HG03135 (cell line): ENCODE data around the gene OR2T8.

Source experiments
- ATAC-seq: cut with Tn5 transposase; IDR thresholded peaks from one replicate; pipeline ENCODE4 v1.9.1; 2021; ENCODE audit warnings: mild to moderate bottlenecking, moderate library complexity; ENCODE audit not compliant: unreplicated experiment

Gene OR2T8

DNA sequence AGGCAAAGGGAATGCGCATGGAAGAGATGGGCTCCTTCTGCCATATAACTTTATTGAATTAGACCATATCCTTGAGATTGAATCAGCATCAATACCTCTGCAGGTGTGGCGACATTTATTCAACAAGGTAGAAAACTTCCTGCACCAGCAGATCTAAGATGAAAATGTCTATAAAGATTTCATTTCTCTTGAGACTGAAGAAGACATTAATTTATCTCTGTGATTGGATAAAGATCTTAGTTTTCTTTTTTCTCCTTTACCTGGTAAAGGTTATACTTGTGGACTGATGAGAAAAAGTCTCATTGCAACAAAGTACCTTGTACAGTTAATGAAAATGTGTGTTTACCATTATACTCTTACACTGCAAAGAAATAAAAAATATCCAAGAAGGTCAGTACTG, at the start of gene OR2T8:
OR2T8 (plus strand) TSS at position 301 of the 400 bp plus-strand sequence. CDS start 766 bp downstream, outside the sequence.
- ATAC-seq: no peak

- no peak for ATAC-seq
Measured at GRCh38 chr1:247883346-247883745, 36.7 kb upstream of the OR2T8 start.

DNA sequence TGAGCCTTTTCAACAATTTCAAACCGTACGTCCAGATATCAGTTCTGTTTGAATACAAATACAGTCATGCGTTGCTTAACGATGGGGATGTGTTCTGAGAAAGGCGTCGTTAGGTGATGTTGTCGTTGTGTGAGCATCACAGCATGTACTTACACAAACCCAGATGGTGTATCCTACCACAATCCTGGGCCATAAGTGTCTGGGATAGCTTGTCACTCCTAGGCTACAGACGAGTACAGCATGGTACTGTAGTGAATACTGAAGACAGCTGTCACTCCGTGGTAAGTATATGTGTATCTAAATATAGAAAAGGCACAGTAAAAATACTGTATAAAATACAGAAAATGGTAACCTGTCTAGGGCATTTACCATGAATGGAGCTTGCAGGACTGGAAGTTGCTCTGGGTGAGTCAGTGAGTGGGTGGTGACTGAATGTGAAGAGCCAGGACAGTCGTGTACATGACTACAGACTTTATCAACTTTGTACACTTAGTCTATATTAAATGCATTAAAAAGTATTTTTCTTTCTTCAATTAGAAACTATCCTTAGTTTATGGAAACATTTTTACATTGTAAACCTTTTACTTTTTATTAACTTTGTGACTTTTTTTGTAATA, 35.1 kb upstream of the OR2T8 start:
- no peak for ATAC-seq

DNA sequence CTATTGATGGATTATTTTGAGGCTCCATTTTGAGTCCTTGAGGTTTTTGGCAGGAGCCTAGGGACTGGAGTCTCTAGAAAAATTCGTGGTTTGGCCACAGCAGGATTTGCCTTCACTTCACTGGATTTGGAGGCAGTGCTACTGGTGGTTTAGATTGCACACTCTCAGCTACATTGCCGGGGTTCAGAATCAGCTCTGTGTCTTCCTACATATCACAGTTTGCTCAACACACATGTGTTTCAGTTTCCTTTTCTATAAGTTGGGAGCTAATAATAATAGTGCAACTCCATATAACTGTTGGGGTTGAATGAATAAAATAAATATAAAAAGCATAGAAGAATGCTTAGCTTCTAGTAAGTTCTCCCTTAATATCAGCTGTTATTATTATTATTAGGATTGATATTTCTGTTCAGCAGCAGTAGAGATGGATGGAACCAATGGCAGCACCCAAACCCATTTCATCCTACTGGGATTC, 24.9 kb upstream of the OR2T8 start, which contains the start of gene OR2W3:
OR2W3 (plus strand) TSS at position 425 of the 475 bp plus-strand sequence; CDS start at position 425, 0 bp downstream.
- no peak for ATAC-seq

DNA sequence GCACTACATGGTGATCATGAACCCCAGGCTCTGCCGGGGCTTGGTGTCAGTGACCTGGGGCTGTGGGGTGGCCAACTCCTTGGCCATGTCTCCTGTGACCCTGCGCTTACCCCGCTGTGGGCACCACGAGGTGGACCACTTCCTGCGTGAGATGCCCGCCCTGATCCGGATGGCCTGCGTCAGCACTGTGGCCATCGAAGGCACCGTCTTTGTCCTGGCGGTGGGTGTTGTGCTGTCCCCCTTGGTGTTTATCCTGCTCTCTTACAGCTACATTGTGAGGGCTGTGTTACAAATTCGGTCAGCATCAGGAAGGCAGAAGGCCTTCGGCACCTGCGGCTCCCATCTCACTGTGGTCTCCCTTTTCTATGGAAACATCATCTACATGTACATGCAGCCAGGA, 24.1 kb upstream of the OR2T8 start:
- ATAC-seq: no peak

GRCh38 chr1:247904122-247904521, 15.9 kb upstream of the OR2T8 start:
- no peak for ATAC-seq

GRCh38 chr1:247905181-247905580, 14.9 kb upstream of the OR2T8 start:
- no peak for ATAC-seq

- peak; percentile 24 for ATAC-seq
Measured at GRCh38 chr1:247905910-247906503, 14.0 kb upstream of the OR2T8 start.

GRCh38 chr1:247906504-247907047, 13.5 kb upstream of the OR2T8 start:
- peak; percentile 49 for ATAC-seq

DNA sequence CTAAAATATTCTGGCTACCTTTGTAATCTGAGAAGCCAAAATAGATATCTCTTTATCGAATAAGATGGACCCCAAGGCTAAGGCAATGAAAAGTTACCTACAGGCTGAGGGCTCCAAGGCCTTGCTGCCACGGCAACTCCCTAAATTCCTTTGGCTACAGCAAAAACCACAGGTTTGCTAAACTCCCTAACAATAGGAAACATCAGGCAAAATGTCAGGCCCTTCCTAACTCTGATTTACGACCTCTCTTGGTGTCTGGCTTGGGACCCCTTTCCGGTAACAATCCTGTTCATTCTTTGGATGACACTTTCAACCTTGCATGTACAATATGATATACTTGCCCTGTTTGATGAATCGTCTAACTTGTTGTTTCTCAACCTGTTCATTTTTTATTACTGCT, 11.3 kb upstream of the OR2T8 start:
- no peak for ATAC-seq

GRCh38 chr1:247913786-247914185, 6.3 kb upstream of the OR2T8 start:
- no peak for ATAC-seq

- ATAC-seq: no peak
Measured at GRCh38 chr1:247914941-247915662, 5.0 kb upstream of the OR2T8 start.

DNA sequence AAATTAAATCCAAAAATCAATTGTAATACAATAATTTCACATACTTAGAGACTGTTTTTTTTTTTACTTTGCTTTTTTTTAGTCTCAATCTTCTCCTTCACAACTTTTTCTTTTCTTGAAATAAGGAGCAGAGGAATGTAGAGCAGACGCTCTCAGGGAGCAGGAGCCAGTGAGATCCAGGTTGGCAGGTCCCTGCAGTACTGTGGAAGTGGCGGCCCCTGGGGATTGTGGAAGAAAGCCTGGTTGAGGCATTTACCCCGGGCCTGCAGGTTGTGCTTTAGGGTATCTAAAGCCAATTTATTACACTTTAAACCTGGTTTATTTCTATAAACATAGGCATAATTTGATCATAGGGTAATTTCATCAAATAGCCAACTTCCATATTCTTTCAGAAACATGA, 3.9 kb downstream of the OR2T8 start:
- no peak for ATAC-seq

- ATAC-seq: no peak
Measured at GRCh38 chr1:247924868-247925267, 4.8 kb downstream of the OR2T8 start, which contains the start of gene OR2AJ1. Gene OR2AJ1 (plus strand): TSS chr1:247924889. CDS start chr1:247933769, 8,880 bp downstream.

DNA sequence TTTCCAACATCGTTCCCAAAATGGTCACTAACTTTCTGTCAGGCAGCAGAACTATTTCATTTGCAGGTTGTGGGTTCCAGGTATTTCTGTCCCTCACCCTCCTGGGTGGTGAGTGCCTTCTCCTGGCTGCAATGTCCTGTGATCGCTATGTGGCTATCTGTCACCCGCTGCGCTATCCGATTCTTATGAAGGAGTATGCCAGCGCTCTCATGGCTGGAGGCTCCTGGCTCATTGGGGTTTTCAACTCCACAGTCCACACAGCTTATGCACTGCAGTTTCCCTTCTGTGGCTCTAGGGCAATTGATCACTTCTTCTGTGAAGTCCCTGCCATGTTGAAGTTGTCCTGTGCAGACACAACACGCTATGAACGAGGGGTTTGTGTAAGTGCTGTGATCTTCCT, 13.9 kb downstream of the OR2T8 start:
- no peak for ATAC-seq

- no peak for ATAC-seq
Measured at GRCh38 chr1:247935781-247936180, 15.7 kb downstream of the OR2T8 start.

GRCh38 chr1:247936415-247936814, 16.4 kb downstream of the OR2T8 start:
- no peak for ATAC-seq

DNA sequence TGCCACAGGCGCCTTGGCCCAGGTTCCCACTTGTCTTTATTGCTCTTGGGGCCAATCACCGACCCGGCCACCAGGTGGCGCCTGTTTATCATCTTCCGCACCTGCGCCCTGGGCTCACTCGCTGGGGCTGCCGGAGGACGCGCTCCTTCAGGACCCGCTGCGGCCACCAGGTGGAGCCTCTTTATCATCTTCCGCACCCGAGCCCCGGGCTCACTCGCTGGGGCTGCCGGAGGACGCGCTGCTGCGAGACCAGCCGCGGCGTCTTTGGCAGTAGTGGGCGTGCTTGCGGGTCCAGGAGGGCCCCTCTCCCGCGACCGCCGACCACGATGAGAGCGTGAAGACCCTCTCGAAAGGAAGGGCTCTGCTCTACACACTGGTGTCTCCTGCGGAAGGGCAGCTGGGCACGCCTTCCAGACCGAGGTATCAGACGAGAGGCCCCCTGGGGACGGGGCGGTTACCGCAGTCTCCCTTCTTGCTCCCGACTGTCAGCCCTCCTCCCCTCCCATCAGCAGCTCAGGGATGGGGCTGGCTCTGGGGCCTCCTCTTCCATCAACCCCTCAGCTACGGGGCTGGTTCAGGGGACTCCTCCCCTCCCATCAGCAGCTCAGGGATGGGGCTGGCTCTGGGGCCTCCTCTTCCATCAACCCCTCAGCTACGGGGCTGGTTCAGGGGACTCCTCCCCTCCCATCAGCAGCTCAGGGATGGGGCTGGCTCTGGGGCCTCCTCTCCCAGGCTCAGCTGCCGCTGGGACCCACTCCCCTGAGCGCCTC, 17.1 kb downstream of the OR2T8 start:
- ATAC-seq: peak; percentile 100

DNA sequence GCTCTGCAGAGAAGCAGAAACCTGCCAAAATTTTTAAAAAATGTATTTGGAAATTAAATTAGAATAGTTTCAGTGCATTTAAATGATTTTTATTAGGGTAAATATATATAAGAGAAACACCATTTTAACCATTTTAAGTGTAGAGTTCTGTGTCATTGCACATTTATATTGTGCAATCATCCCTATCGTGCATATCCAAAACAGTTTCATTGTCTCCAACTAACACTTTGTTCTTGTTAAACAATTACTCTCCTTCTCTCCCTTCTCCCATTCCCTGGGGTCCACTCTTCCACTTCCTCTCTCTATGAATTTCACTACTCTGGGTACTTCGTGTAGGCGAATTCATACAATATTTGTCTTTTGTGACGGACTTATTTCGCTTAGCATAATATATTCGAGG, 22.6 kb downstream of the OR2T8 start:
- ATAC-seq: no peak

GRCh38 chr1:247948558-247948957, 28.5 kb downstream of the OR2T8 start, which contains the start of gene OR2L8:
Gene OR2L8 (plus strand): TSS chr1:247948858. CDS start chr1:247948858, 0 bp downstream.
- ATAC-seq: no peak

GRCh38 chr1:247953408-247953807, 33.4 kb downstream of the OR2T8 start:
- no peak for ATAC-seq
